ENCODE results near the gene TCF12. TPM values are rescaled to one million over a fixed set of nuclear protein-coding genes. Genes with fewer than 3 reads are reported as not detected.

TCF12 gene
- total and polyA plus RNA-seq, 2 of the 8 experiments (the other 6 are each of a cell fraction or from before 2014, with no cell fraction given) = 85.8 to 101 TPM

DNA sequence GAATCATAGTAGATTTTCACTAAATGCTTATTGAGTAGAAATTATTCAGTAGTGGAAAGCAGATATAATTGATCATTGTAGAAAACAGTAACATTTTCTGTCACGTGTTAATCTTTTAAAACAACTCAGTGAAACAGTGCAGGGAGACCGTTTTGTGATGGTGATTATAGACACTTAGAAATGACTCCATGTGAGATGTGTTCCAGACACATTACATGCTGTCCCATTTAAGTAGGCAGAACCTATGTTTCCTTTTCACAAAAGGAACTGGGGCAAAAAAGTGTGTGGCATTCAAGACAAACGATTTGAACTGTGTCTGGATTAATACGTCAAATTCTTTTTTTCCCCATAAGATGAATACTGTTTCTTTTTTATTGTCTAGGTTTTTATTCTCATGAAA is 126.5 kb downstream of the TCF12 start:
- no peaks in the 10 kb centered on the region for H3K36me3 ChIP-seq (ENCODE audit: control insufficient read depth in 2 of 4, insufficient read depth in 4 of 4, low read length in 3 of 4)
- H3K79me2 ChIP-seq (ENCODE audit: control insufficient read depth in 1 of 2, insufficient read depth in 2 of 2, low read length in 2 of 2) = peaks cover 0 to 91% of the 10 kb centered on the region in 2 experiments; a peak in 2 of 4 replicates
- FAIRE-seq = no peak
- H3K14ac ChIP-seq (ENCODE audit: insufficient read length) = no peak overlapping the region
- no peaks in the 10 kb centered on the region for H3K23me2 ChIP-seq (ENCODE audit: low read depth, low read length)
- no peak overlapping the region for H2BK5ac ChIP-seq (ENCODE audit: low read depth, low read length)
- no peak overlapping the region for H4K5ac ChIP-seq (ENCODE audit: insufficient read length, low read depth, low read length)
- H2AK5ac ChIP-seq (ENCODE audit: low read depth, low read length) = no peak overlapping the region
- H2BK15ac ChIP-seq (ENCODE audit: low read length) = no peak overlapping the region
- ChIA-PET CTCF (ENCODE audit: partially characterized antibody) (no interaction called here), POLR2A (ENCODE audit: partially characterized antibody) (no interaction called here)
- TF ChIP-seq CEBPB (IDR thresholded peaks at IDR 0.05; ENCODE audit: low read depth, low read length) = no peak
- TF ChIP-seq HDAC6 (IDR thresholded peaks at IDR 0.05; ENCODE audit: low read depth, low read length) = no peak
- no peak for TF ChIP-seq KDM1A (IDR thresholded peaks at IDR 0.05; ENCODE audit: borderline replicate concordance, low read length)
- TF ChIP-seq YY1 (IDR thresholded peaks at IDR 0.05; ENCODE audit: low read depth, low read length) = no peak
- H3K9me3 ChIP-seq (ENCODE audit: insufficient read depth in 2 of 2, low read depth in 1 of 2, low read length in 1 of 2) = no peaks in the 10 kb centered on the region
- 90% methylated on average over 4 of the region's 4 CpGs; no CpG with 5 or more reads in 1 of the 2 experiments for WGBS, 2 experiments (ENCODE audit: extremely low coverage in 1 of 2, insufficient coverage in 1 of 2, insufficient read length in 1 of 2, insufficient replicate concordance in 2 of 2, low coverage in 1 of 2, low lambda C conversion rate in 2 of 2, missing lambda C conversion rate in 1 of 2)
- no peak for DNase-seq (ENCODE audit: low read depth in 1 of 2, low spot score in 2 of 2)
- H3K79me1 ChIP-seq (ENCODE audit: low read depth, low read length) = no peaks in the 10 kb centered on the region
- peaks cover 0 to 12% (median 1%) of the 10 kb centered on the region in 4 experiments; a peak in 2 of 7 replicates for H3K4me1 ChIP-seq (replicated peaks in 1 of 4; ENCODE audit: control insufficient read depth in 3 of 4, insufficient read depth in 4 of 4, low read length in 3 of 4)
- no peak overlapping the region for H3K4me2 ChIP-seq (ENCODE audit: insufficient read depth in 1 of 2, low read depth in 2 of 2, low read length in 2 of 2)
- H3K18ac ChIP-seq (ENCODE audit: extremely low read depth, low read length) = no peak overlapping the region
- H2BK12ac ChIP-seq (ENCODE audit: low read depth, low read length) = no peak overlapping the region
- peaks cover 0 to 2% of the 10 kb centered on the region in 2 experiments for H4K20me1 ChIP-seq (replicated peaks in 1 of 2; ENCODE audit: control insufficient read depth in 1 of 2, insufficient read depth in 2 of 2, low read length in 2 of 2)
- H4K8ac ChIP-seq (ENCODE audit: extremely low read depth, insufficient read depth, low read length) = no peak overlapping the region
- no peak overlapping the region for H3K9ac ChIP-seq (replicated peaks in 1 of 4; ENCODE audit: extremely low read depth in 1 of 4, low read depth in 3 of 4, low read length in 3 of 4)
- no peak overlapping the region for H2BK20ac ChIP-seq (ENCODE audit: low read length)
- no peak overlapping the region for H3K27ac ChIP-seq (ENCODE audit: low read depth, low read length)
- H3K23ac ChIP-seq (ENCODE audit: insufficient read length) = no peak overlapping the region
- no peak overlapping the region for H3K4me3 ChIP-seq (ENCODE audit: extremely low read depth in 1 of 4, insufficient read depth in 2 of 4, low read depth in 3 of 4, low read length in 4 of 4)
- H4K91ac ChIP-seq (replicated peaks; ENCODE audit: insufficient read length, low read length) = no peak overlapping the region
- H2BK120ac ChIP-seq (replicated peaks; ENCODE audit: low read depth, low read length) = no peak overlapping the region
- no peaks in the 10 kb centered on the region for H3K27me3 ChIP-seq (replicated peaks in 1 of 4; ENCODE audit: control insufficient read depth in 3 of 4, extremely low read depth in 1 of 4, insufficient read depth in 3 of 4, low read length in 3 of 4)
- no peak overlapping the region for H2AFZ ChIP-seq (ENCODE audit: low read length)
- no peak overlapping the region for H3K56ac ChIP-seq (replicated peaks; ENCODE audit: insufficient read length, low read depth, low read length)
- no peak overlapping the region for H3K4ac ChIP-seq (replicated peaks; ENCODE audit: insufficient read length, low read depth, low read length)
